Retinal pigment epithelial cell (primary cell): ENCODE results near the gene TSPEAR.

ENCODE experiments used
- DNase-seq: peaks from one replicate; pipeline ENCODE4 v3.0.0-alpha.2; 2010; ENCODE audit warnings: low read depth
- H3K4me3 ChIP-seq: 2 replicates; pipeline ENCODE4 v1.5.1; 2011; ENCODE audit warnings: mild to moderate bottlenecking, low read length, control low read depth, moderate library complexity
- CTCF ChIP-seq: conservative IDR thresholded peaks from 2 replicates; pipeline ENCODE4 v1.5.1; 2011; ENCODE audit warnings: low read depth, low read length, control low read depth, inconsistent platforms

Gene TSPEAR

DNA sequence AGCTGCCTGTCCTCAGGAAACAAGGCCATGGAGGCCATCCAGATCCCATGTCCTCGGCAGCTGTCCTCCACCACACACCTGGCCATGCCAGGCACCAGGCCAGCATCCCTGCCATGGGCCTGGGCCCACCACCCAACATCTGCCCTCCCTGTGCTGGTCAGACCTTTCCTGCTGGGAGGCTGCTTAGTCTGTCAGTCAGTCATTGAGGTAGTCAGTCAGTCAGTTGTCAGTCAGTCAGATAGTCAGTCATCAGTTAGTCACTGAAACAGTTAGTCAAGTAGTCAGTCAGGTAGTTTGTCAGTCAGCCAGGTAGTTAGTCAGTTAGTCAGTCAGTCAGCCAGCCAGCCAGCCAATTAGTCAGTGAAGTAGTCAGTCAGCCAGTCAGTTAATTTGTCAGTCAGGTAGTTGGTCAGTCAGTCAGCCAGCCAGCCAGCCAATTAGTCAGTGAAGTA, 188.6 kb downstream of the TSPEAR start:
- no peak for DNase-seq
- no peak for TF ChIP-seq CTCF
- H3K4me3 ChIP-seq, result no peak overlapping the region

DNA sequence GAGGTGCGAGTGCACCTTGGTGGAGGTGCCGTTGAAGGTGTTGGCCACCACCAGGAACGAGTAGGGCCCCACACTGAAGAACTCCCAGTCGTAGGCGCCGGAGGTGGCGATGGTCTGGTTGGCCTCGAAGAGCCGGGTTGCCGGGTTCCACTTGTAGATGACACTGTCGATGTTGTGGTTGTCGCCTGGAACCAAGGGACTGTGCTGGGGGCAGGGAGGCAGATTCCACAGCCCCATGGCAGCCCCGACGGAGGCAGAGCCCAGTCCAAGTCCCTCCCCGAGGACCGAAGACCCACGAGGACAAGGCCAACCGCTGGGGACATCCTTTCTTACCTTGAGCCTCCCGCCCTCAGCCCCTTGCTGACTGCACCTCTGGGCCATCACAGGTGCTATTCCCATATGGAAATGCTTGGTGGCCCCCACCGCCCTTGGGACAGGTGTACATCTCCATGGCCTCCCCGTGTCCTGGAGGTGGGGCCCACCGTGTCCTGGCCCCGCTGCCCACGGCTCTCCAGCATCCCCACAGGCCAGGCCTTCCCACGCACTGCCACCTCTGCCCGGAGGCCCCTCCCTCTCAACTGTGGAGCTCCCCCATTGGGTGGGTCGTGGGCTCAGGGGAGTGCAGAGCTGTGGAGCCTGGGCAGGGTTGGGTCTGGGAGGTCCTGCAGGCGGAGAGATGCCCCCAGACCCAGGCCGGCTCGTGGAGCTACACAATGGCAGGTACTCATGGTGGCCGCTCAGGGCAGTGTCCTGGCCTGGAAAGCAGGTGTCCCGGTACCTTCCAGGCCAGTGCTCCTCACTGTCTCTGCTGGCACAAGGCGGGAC, 189.2 kb downstream of the TSPEAR start:
- H3K4me3 ChIP-seq, result no peak overlapping the region
- no peak for DNase-seq
- no peak for TF ChIP-seq CTCF

GRCh38 chr21:44521301-44521927, 190.0 kb downstream of the TSPEAR start:
- no peak for DNase-seq
- TF ChIP-seq CTCF, result no peak
- H3K4me3 ChIP-seq, result no peak overlapping the region

DNA sequence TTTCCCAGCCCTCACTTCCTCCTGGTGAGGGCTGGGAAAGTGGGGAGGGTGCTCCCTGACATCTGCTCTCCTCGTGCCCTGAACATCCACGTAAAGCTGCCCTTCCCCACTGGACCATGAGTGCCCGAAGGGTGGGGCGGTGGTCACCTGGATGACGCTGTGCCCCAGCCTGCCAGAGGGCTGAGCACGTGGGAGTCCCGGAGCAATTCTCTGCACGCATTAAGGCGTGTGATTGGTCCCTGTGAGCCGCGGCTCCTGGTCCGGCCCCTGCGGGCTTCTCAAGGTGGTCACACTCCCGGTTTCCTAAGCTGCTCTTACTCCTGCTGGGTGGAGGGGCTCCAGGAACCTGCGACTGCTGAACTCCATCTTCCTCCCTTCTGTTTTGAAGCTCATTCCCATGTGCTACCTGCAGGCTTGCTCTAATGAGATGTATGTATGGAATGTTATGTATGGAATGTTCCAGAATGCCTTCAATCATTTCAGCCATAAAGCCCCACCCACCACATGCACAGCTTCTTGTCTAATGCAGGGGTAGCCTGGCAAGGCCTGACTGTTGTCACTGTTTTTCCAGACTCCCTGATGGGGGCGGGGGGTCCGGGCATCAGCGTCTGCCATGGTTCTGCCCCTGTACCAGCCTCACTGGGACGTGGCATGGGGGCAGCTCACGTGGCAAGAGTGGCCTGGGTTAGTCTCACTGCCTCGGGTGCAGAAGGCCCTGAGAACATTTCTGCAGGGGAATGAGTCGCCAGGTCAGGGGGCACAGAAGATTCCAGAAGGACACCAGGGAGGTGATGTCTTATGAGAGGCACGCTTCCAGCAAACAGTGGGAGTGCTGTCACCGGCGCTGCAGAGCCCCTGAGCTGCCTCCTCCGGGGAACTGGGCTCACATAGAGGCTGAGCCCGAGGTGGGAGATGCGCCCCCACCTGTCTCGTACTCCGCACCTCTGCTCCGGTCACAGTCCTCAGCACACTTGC, 190.8 kb downstream of the TSPEAR start:
- no peak overlapping the region for H3K4me3 ChIP-seq
- DNase-seq, result no peak
- no peak for TF ChIP-seq CTCF

DNA sequence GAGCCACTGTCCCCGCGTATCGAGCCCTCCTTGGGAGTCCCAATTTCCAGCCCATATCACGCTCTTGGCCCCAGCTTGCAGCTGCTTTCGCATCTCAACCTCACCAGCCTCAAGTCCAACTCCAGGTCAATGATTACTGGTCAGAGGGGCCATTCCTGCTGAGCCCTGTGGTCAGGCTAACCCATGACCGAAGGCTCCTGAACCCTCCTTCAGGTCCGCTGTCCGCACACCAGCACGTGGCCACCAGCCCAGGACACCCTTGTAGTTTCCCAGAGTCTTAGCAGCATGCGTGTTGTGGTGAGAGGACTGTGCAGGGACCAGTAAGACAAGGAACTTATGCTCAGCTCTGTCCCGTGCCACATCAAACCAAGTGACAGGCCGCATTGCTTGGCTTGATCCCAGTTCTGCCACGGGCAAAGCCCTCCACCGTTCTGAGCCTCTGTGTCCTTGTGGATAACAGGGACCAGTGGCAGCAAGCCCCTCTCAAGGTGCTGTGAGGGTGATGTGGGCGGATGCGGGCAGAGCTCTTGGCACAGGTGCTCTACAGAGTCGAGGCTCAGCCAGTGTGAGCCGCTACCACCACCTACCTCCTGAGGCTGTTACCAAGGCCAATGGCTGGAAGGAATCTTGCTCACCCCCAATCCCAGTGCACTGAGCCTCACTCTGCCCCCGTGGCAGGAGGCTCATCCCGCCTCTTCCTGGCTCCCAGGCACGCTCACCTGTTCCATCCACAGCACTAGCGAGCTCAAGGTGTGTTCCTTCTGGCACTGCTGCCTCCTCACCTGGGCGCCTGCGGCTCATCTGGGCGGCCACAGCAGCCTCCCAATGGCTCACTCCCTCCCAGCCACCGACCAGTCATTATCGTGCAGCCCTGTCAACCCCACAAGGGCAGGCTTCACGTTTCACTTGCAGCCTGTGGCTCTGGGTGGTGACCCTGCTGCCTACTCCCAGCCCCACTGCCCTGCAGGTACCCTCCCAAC, 191.7 kb downstream of the TSPEAR start:
- H3K4me3 ChIP-seq, result no peak overlapping the region
- DNase-seq, result no peak
- no peak for TF ChIP-seq CTCF

DNA sequence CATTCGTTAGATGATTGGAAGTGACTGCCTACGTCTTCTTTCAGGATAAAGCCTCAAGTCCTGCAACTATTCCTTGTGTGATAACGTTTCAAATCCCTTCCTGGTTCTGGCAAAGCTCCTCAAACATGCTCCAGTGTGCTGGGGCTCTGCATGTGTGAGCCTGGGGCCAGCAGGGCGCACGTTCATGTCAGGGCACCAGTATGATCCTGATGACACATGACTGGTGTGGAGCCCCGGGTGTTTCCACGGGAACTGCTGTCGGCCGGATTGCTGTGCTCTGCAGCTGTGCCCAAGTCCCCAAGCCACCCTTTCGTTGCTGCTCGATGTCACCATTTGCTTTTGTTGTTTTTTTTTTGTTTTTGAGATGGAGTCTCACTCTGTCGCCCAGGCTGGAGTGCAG, 192.7 kb downstream of the TSPEAR start:
- no peak for DNase-seq
- no peak overlapping the region for H3K4me3 ChIP-seq
- TF ChIP-seq CTCF, result no peak
